Peyer's patch (tissue), 4 donors: ENCODE results near the gene TRAK1.

Source experiments
- POLR2A ChIP-seq, 2 donors: fragments of 450-650 bp; IDR thresholded peaks; one replicate each; pipeline ENCODE4 v1.5.1; 2017; ENCODE audit warnings: antibody characterized with exemption in 2 of 2, mild to moderate bottlenecking in 2 of 2, moderate library complexity in 2 of 2
- TF ChIP-seq, protein P1 (sequence below), 6 experiments: fragments of 450-650 bp in 4 of 6; fragments of 200-600 bp in 2 of 6; sonication (generic) in 1 of 6; IDR thresholded peaks; one replicate each; pipeline ENCODE4 v1.5.1; 2017 to 2019; ENCODE audit warnings: antibody characterized with exemption in 6 of 6, mild to moderate bottlenecking in 3 of 6, moderate library complexity in 1 of 6

DNA sequence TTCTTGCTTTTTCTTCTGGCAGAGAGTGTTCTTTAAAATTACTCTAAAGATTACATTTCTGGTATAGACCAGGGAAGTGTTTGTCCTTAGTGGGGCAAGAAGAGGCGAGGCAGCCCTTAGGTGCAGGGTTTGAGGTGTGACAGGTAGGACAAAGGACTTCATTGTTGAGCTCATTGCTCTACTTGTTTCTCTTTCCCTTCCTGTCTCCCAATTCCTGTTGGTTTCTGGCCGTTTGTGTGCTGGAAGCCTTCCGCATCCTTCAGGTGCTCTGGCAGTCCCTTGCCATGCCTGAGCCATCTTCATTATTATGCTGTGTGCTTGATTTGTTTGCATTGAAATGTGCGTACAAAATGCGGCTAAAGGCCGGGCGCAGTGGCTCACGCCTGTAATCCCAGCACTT is 89.7 kb downstream of the TRAK1 start:
- TF ChIP-seq, protein P1, sequence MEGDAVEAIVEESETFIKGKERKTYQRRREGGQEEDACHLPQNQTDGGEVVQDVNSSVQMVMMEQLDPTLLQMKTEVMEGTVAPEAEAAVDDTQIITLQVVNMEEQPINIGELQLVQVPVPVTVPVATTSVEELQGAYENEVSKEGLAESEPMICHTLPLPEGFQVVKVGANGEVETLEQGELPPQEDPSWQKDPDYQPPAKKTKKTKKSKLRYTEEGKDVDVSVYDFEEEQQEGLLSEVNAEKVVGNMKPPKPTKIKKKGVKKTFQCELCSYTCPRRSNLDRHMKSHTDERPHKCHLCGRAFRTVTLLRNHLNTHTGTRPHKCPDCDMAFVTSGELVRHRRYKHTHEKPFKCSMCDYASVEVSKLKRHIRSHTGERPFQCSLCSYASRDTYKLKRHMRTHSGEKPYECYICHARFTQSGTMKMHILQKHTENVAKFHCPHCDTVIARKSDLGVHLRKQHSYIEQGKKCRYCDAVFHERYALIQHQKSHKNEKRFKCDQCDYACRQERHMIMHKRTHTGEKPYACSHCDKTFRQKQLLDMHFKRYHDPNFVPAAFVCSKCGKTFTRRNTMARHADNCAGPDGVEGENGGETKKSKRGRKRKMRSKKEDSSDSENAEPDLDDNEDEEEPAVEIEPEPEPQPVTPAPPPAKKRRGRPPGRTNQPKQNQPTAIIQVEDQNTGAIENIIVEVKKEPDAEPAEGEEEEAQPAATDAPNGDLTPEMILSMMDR (IDR thresholded peaks at IDR 0.05), result no peak
- no peak for TF ChIP-seq POLR2A (IDR thresholded peaks at IDR 0.05)
